COLO668 (cell line): ENCODE measurements around the gene OR52L1.
"Not testable (repeated sequence)": the region's sequence is repeated elsewhere in the genome, so short reads cannot be mapped to it uniquely, and the experiment has no call there.

ENCODE experiments used
- DNase-seq: peaks from one replicate; lab custom pipeline; 2025; ENCODE audit not compliant: unreplicated experiment; lab: John Stamatoyannopoulos, UW

OR52L1 gene

GRCh38 chr11:5986885-5987284 is at the start of gene OR52L1:
Gene OR52L1 (minus strand): TSS chr11:5986985. CDS start chr11:5986930, 55 bp downstream.
- DNase-seq, result no peak

- no peak for DNase-seq
These were observed 44.1 kb upstream of the OR52L1 start, which contains the start of gene OR56A1 for GRCh38 chr11:6030708-6031405. Gene OR56A1 (minus strand): TSS chr11:6030758. CDS start chr11:6027692, 3,066 bp downstream.

DNA sequence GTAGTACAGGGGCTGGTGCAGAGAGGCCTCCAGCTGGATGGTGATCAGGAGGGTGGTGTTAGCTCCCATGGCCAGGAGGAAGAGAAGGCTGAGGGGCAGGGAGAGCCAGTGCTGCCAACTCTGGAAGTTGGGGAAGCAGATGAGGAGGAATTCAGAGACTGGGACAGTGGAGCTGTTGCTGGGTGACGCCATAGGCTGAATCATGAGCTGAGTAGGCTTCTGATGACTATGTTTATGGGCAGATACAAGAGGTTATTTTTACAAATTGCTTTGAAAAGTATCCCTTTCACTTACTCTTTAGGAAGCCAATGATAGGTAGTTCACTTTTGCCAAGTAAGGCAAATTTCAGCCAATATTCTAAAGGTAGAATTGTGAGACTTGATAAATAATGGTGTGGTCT is 40.7 kb upstream of the OR52L1 start:
- DNase-seq, result no peak

- no peak for DNase-seq
These were observed 38.3 kb upstream of the OR52L1 start for GRCh38 chr11:6025056-6025455.

DNA sequence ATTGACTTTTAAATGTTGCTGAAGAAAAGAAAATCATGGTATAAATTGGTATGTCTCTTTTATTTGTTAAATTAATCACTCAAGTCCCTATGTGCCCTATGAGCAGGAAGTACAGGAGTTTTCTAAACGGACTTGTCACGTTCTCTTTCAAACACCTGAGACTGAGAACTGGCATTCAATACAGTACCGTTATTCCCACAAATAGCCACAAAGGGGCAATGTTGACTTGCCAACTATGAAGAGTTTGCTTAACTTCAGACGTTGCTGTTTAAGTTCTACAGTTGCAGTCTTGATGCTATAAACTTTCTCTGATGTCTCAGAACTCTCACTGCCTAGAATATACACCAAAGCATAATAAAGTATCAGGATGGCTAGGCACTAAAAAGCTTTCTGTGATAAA is 36.2 kb upstream of the OR52L1 start:
- no peak for DNase-seq

DNA sequence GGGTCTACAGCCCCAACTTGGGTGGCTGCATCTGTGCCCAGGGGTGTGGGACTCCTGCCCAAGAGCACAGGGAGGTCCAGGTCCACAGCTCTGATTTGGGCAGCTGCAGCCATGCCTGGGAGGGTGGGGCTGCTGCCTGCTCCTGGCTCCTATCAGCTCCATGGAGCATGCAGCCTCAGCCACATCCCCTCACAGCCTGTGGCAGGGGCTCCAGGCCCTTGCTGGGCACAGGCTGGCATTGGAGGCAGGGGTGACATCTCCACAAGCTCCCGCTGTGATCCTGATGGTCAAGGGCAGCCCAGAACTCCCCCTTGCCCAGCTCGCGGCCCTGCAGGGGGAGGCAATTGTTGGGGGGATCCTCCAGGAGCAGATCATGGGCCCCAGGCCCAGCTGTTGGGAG is 26.3 kb upstream of the OR52L1 start:
- no peak for DNase-seq

DNA sequence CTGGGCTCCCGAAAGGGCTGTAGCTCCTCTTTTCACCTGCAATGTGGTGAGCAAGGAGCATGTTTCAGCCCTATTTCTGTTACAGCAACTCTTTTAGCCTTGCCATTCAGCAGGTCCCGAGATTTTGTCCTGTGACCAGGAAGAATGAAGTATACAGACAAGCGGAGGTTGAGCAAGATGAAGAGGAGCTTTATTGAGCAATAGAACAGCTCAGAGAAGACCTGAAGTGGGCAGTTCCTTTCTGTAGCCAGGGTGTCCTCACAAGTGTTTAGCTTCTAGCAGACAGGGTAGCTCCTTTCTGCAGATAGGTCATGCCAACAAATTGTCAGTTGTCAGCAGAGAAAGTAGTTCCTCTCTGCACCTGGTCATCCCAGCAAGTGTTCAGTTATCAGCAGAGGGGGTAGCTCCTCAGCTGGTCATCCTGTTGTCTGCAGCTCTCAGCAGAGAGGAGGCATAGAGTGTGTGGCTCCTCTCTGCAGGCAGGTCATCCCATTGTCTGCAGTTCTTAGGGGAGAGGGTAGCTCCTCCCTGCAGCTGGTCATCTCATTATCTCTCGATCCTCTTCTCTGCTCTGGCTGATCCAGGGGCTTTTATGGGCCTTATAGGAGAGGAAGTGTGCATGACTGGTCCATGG is 25.4 kb upstream of the OR52L1 start:
- DNase-seq, result no peak

DNA sequence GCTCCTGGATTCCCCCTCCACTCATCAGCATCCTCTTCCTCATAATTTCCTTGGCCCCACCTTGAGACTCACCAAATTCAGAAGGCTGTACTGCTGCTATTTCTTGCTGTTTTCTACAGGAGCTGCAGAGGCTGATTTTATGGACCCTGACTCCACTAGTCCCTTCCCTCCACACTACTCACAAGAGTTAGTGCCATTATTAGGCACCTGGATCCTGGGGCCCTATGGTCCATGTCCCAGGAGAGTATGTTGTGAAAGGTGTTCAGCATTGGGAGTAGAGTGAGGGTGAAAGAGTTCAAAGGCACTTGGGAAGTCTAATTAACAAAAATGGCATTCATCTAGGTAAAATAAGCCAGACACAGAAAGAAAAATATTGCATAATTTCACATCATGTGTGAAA is 20.1 kb upstream of the OR52L1 start, which contains the start of gene OR56A4:
TSS of gene OR56A4 (minus strand) at position 101 of the 400 bp plus-strand sequence. CDS start 3,954 bp downstream, outside the sequence.
- DNase-seq, result no peak

GRCh38 chr11:6006395-6006794 is 19.6 kb upstream of the OR52L1 start:
- DNase-seq, result no peak

GRCh38 chr11:6002202-6002699 is 15.5 kb upstream of the OR52L1 start:
- no peak for DNase-seq

DNA sequence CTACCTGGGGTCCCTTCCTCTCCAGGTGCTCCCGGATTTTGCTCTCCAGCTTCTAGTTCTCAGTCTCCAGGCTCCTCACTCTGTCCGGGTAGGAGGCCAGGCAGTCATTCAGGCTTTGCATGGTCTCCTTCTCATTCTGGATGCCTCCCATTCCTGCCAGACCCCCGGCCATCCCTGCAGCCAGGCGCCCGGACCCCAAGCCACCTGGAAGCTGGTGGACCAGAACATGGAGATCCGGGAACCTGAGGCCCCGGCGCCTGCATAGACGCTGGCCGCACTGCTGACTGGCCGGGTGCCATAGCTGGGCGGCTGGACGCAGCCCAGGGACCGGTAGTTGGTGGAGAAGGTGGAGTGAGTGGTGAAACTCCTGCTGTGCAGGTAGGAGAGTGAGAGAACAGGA is 8.0 kb upstream of the OR52L1 start:
- DNase-seq, result no peak

DNA sequence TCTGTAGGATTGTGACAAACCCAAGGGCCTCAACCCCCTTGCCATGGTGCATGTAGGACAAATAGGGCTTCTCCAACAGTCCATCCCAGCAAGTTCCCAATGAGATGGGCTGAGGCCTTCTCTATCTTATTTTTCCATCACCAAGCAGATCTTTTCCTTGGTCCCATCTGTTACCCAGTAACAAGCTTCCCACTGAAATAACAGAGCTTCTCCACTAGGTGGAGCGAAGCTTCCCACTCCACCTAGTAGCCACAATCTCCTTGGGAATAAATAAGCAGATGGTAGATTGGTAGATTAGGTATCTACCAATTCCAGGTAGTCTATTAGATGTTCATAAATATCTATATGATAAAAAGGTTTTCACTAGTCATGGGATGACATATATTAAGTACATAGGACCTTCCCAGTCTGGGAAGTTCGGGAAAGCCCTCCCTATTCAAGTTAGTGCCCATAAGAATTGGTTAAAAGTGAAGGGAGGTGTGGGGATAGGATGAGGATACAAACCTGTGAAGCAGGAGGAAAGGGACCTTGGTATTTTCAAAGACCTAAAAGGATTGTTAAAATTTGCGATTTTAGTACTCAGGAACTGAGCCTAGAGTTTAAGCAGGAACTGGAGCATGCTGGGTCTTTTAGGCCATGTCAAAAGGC is 5.9 kb upstream of the OR52L1 start:
- DNase-seq, result no peak

GRCh38 chr11:5992150-5992549 is 5.4 kb upstream of the OR52L1 start:
- no peak for DNase-seq

GRCh38 chr11:5989203-5989602 is 2.4 kb upstream of the OR52L1 start:
- no peak for DNase-seq

- no peak for DNase-seq
These were observed 3.3 kb downstream of the OR52L1 start for GRCh38 chr11:5983443-5983842.

DNA sequence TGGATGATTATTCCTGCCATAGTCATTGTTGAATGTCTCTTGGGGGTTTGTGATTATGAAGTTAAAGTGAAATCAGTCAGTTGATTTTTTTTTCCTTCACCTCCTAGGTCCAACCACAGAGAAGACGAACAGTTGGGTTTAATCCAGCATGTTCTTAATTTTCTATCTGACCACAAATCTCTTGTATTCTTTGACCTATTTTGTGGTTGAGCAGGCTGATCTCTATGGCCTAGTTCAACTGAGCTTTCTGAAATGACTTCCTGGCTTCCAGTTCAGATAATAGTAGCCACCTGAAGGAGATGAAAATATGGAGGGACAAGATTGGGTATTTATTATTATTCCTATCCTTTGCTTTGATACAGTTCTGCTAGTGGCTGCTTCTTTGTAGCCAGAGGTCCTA is 13.3 kb downstream of the OR52L1 start:
- no peak for DNase-seq

GRCh38 chr11:5968394-5968793 is 18.4 kb downstream of the OR52L1 start, which contains the start of gene OR56A5:
Gene OR56A5 (minus strand): TSS chr11:5968494. CDS start chr11:5968494, 0 bp downstream.
- DNase-seq, result no peak

GRCh38 chr11:5967708-5968107 is 19.1 kb downstream of the OR52L1 start:
- no peak for DNase-seq

- no peak for DNase-seq
These were observed 19.8 kb downstream of the OR52L1 start for GRCh38 chr11:5966958-5967357.

GRCh38 chr11:5960704-5961320 is 26.0 kb downstream of the OR52L1 start:
- DNase-seq, result not testable (repeated sequence)

GRCh38 chr11:5955586-5955985 is 31.2 kb downstream of the OR52L1 start:
- DNase-seq, result no peak
